Activated CD8-positive, alpha-beta T cell treated with anti-CD3 and anti-CD28 coated beads for 36 hours (primary cell): Measurements from ENCODE around the gene SLC16A11. TPM values are rescaled to one million over a fixed set of nuclear protein-coding genes. Genes with fewer than 3 reads are reported as not detected.

Experiments used
- ATAC-seq: fragments of 200-7000 bp; cut with Tn5 transposase; one replicate; pipeline ENCODE4 v1.10.0; 2021; ENCODE audit warnings: mild to moderate bottlenecking, moderate library complexity
- CTCF ChIA-PET: fragments of 350-600 bp; sonication (Branson Sonifier 250); formaldehyde crosslinking; loops from one replicate; lab custom pipeline; 2021; ENCODE audit warnings: antibody characterized with exemption; lab: Charles Lee
- POLR2A ChIA-PET: fragments of 350-600 bp; sonication (Branson Sonifier 250); formaldehyde crosslinking; loops from one replicate; lab custom pipeline; 2021; ENCODE audit warnings: antibody characterized with exemption; lab: Charles Lee
- DNase-seq: peaks from one replicate; pipeline ENCODE4 v3.0.0-alpha.2; 2020
- H3K27ac Mint-ChIP-seq: one replicate; pipeline ENCODE4 v1.8.0; 2021; ENCODE audit warnings: mild to moderate bottlenecking, mixed read lengths
- H3K27me3 Mint-ChIP-seq: one replicate; pipeline ENCODE4 v1.8.0; 2021; ENCODE audit warnings: mixed read lengths
- H3K36me3 Mint-ChIP-seq: one replicate; pipeline ENCODE4 v1.8.0; 2021; ENCODE audit warnings: low read depth, mixed read lengths
- H3K4me1 Mint-ChIP-seq: one replicate; pipeline ENCODE4 v1.8.0; 2021; ENCODE audit warnings: low read depth, mixed read lengths
- H3K4me3 Mint-ChIP-seq: one replicate; pipeline ENCODE4 v1.8.0; 2021; ENCODE audit warnings: mild to moderate bottlenecking, moderate library complexity, mixed read lengths
- H3K9me3 Mint-ChIP-seq: one replicate; pipeline ENCODE4 v1.8.0; 2021; ENCODE audit warnings: mixed read lengths
- CTCF ChIP-seq: fragments of 200-600 bp; IDR thresholded peaks from one replicate; pipeline ENCODE4 v1.8.0; 2022; ENCODE audit warnings: antibody characterized with exemption, mild to moderate bottlenecking
- intact Hi-C: fragments of 100-400 bp; cut with micrococcal nuclease; formaldehyde crosslinking; loops from one replicate; pipeline ENCODE4 v1.10.0; 2022
- total RNA-seq, 2 experiments: library from RNA; stranded (reverse); gene quantifications; one replicate each; pipeline ENCODE4 v1.2.3, GENCODE V29; 2021

The SLC16A11 gene
- total RNA-seq, 2 experiments from 2014 or later = 3.1 to 3.4 TPM

DNA sequence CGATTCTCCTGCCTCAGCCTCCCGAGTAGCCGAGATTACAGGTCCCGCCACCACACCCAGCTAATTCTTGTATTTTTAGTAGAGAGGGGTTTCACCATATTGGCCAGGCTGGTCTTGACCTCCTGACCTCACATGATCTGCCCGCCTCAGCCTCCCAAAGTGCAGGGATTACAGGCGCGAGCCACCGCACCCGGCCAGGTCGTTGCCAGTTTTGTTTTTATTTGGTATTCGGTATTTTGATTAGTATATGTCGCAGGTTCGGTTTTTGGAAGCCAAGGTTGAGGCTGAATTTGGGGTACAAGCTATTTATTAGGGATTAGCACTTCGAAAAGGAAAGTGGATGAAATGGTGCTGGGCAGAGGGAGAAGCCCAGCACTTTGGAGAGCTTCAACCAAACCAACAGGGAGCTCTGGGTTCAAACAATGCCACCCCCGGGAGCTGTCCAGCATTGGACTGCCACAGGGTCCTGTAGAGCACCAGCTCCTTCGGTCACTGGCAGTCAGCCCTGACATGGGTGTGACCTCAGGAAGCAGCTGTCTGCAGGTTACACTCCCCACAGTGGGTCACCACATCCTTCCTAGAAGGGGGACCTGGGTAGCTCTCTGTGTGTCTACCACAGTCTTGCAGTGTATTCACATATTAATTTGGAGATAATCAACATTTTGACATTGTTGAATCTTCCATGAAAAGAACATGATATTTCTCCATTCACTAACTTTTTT is 37.6 kb upstream of the SLC16A11 start:
- no peaks in the 10 kb centered on the region for H3K9me3 Mint-ChIP-seq
- DNase-seq (peak; percentile 55), ATAC-seq (peak; percentile 64)
- H3K4me1 Mint-ChIP-seq = peaks cover 22% of the 10 kb centered on the region
- POLR2A ChIA-PET = interaction anchor here (0.5 kb wide), 1 partner anchor 380 kb away, joined by 3 read pairs; no protein-coding TSS in a partner anchor
- H3K36me3 Mint-ChIP-seq = no peaks in the 10 kb centered on the region
- peaks cover 11% of the 10 kb centered on the region for H3K27me3 Mint-ChIP-seq
- no peak for TF ChIP-seq CTCF
- H3K4me3 Mint-ChIP-seq = no peak overlapping the region
- no peak overlapping the region for H3K27ac Mint-ChIP-seq
- intact Hi-C loops = no loop called here
- CTCF ChIA-PET = interaction anchor here (1.1 to 1.7 kb wide), 4 partner anchors 17 to 56 kb away, joined by 3 to 4 read pairs (median 4); no protein-coding TSS in a partner anchor

- TF ChIP-seq CTCF = no peak
- CTCF ChIA-PET = interaction anchor here (1.1 to 1.7 kb wide), 3 partner anchors 18 to 57 kb away, joined by 3 to 4 read pairs (median 3); no protein-coding TSS in a partner anchor
- Mint-ChIP-seq H3K27me3 (peaks cover 8% of the 10 kb centered on the region), H3K4me1 (peaks cover 22% of the 10 kb centered on the region), H3K4me3 (no peak overlapping the region), H3K36me3 (no peaks in the 10 kb centered on the region), H3K9me3 (no peaks in the 10 kb centered on the region), H3K27ac (no peak overlapping the region)
- intact Hi-C loops = no loop called here
- no peak for ATAC-seq
- no peak for DNase-seq
- POLR2A ChIA-PET = no interaction called here
These were observed 36.7 kb upstream of the SLC16A11 start for GRCh38 chr17:7080456-7081041.

- no peak for TF ChIP-seq CTCF
- CTCF ChIA-PET = interaction anchor here (1.2 kb wide), 1 partner anchor 34 kb away, joined by 3 read pairs; no protein-coding TSS in a partner anchor
- Mint-ChIP-seq H3K9me3 (no peaks in the 10 kb centered on the region), H3K36me3 (no peaks in the 10 kb centered on the region), H3K4me1 (peaks cover 22% of the 10 kb centered on the region), H3K4me3 (no peak within 1 kb of the TSS), H3K27me3 (peaks cover 8% of the 10 kb centered on the region), H3K27ac (no peak within 1 kb of the TSS)
- no peak for ATAC-seq
- no peak for DNase-seq
- POLR2A ChIA-PET = no interaction called here
- intact Hi-C loops = no loop called here
These were observed 35.9 kb upstream of the SLC16A11 start, which contains the start of gene CLEC10A for GRCh38 chr17:7079581-7080455. TSS of gene CLEC10A (minus strand) at chr17:7080251. CDS start at chr17:7078812, 1,439 bp downstream.

- intact Hi-C loops = no loop called here
- H3K27ac Mint-ChIP-seq = no peak overlapping the region
- ChIA-PET POLR2A (no interaction called here), CTCF (no interaction called here)
- ATAC-seq = no peak
- no peak overlapping the region for H3K4me3 Mint-ChIP-seq
- H3K4me1 Mint-ChIP-seq = peaks cover 17% of the 10 kb centered on the region
- H3K27me3 Mint-ChIP-seq = peaks cover 2% of the 10 kb centered on the region
- no peaks in the 10 kb centered on the region for H3K9me3 Mint-ChIP-seq
- H3K36me3 Mint-ChIP-seq = no peaks in the 10 kb centered on the region
- TF ChIP-seq CTCF = no peak
- DNase-seq = no peak
These were observed 34.8 kb upstream of the SLC16A11 start for GRCh38 chr17:7078711-7079110.
